Trophoblast cell (in vitro differentiated cells and primary cell): ENCODE data around the gene ASTN2.

Experiments
- DNase-seq, 2 donors: peaks; one replicate each; pipeline ENCODE4 v3.0.0-alpha.2; 2016
- H2AFZ ChIP-seq: 2 replicates; pipeline ENCODE4 v1.6.1; 2013; ENCODE audit warnings: low read length, moderate library complexity, mild to moderate bottlenecking; ENCODE audit not compliant: insufficient read depth, poor library complexity
- H2AK5ac ChIP-seq: 2 replicates; pipeline ENCODE4 v1.6.1; 2013; ENCODE audit warnings: mild to moderate bottlenecking, low read length
- H2BK120ac ChIP-seq: 2 replicates; pipeline ENCODE4 v1.6.1; 2013; ENCODE audit warnings: low read length, mild to moderate bottlenecking, moderate library complexity; ENCODE audit not compliant: insufficient read depth, poor library complexity
- H2BK12ac ChIP-seq: 2 replicates; pipeline ENCODE4 v1.6.1; 2013; ENCODE audit warnings: mild to moderate bottlenecking, low read length, moderate library complexity
- H2BK5ac ChIP-seq: 2 replicates; pipeline ENCODE4 v1.6.1; 2013; ENCODE audit warnings: low read length, low read depth, moderate library complexity, mild to moderate bottlenecking; ENCODE audit not compliant: poor library complexity
- H3K14ac ChIP-seq: 2 replicates; pipeline ENCODE4 v1.6.1; 2013; ENCODE audit warnings: mild to moderate bottlenecking, low read length
- H3K18ac ChIP-seq: 2 replicates; pipeline ENCODE4 v1.6.1; 2013; ENCODE audit warnings: mild to moderate bottlenecking, low read length
- H3K23ac ChIP-seq: 2 replicates; pipeline ENCODE4 v1.6.1; 2013; ENCODE audit warnings: low read length
- H3K27ac ChIP-seq: 2 replicates; pipeline ENCODE4 v1.5.1; 2013; ENCODE audit warnings: low read depth, mild to moderate bottlenecking, inconsistent platforms, low read length, moderate library complexity
- H3K27me3 ChIP-seq: 2 replicates; pipeline ENCODE4 v1.6.1; 2013; ENCODE audit warnings: inconsistent platforms, mild to moderate bottlenecking, low read length, moderate library complexity; ENCODE audit not compliant: insufficient read depth
- H3K36me3 ChIP-seq, 2 experiments: 1 replicate in 1 of 2; 2 replicates in 1 of 2; pipeline ENCODE4 v1.6.1; 2013; ENCODE audit warnings: low read length in 2 of 2, mild to moderate bottlenecking in 2 of 2, moderate library complexity in 1 of 2; ENCODE audit not compliant: insufficient read depth in 2 of 2, control insufficient read depth in 1 of 2
- H3K4ac ChIP-seq: 2 replicates; pipeline ENCODE4 v1.6.1; 2013; ENCODE audit warnings: low read depth, mild to moderate bottlenecking, low read length, moderate library complexity
- H3K4me1 ChIP-seq, 2 experiments: 1 replicate in 1 of 2; 2 replicates in 1 of 2; pipeline ENCODE4 v1.6.1; 2013; ENCODE audit warnings: low read length in 2 of 2, mild to moderate bottlenecking in 2 of 2, moderate library complexity in 1 of 2; ENCODE audit not compliant: insufficient read depth in 2 of 2, control insufficient read depth in 1 of 2
- H3K4me2 ChIP-seq: 2 replicates; pipeline ENCODE4 v1.6.1; 2013; ENCODE audit warnings: inconsistent platforms, mild to moderate bottlenecking, low read length, moderate library complexity
- H3K4me3 ChIP-seq: 2 replicates; pipeline ENCODE4 v1.5.1; 2013; ENCODE audit warnings: mild to moderate bottlenecking, low read depth, low read length, inconsistent platforms
- H3K79me1 ChIP-seq: one replicate; pipeline ENCODE4 v1.6.1; 2013; ENCODE audit warnings: low read length
- H3K79me2 ChIP-seq: 2 replicates; pipeline ENCODE4 v1.6.1; 2013; ENCODE audit warnings: low read length, mild to moderate bottlenecking; ENCODE audit not compliant: control insufficient read depth, insufficient read depth, poor library complexity
- H3K9ac ChIP-seq: 2 replicates; pipeline ENCODE4 v1.6.1; 2013; ENCODE audit warnings: mild to moderate bottlenecking, low read length
- H3K9me3 ChIP-seq: 2 replicates; pipeline ENCODE4 v1.6.1; 2013; ENCODE audit warnings: low read depth, mild to moderate bottlenecking, control low read depth, inconsistent platforms, low read length; ENCODE audit not compliant: insufficient read depth
- H4K12ac ChIP-seq: 2 replicates; pipeline ENCODE4 v1.6.1; 2013; ENCODE audit warnings: low read depth, mild to moderate bottlenecking, low read length, moderate library complexity
- H4K8ac ChIP-seq: 2 replicates; pipeline ENCODE4 v1.6.1; 2013; ENCODE audit warnings: low read depth, mild to moderate bottlenecking, low read length, moderate library complexity
- H4K91ac ChIP-seq: one replicate; pipeline ENCODE4 v1.6.1; 2013; ENCODE audit warnings: low read depth, mild to moderate bottlenecking, low read length, moderate library complexity
- WGBS: extraction: QIAGEN DNeasy Blood & Tissue Kit; methylation state at CpG from one replicate; pipeline ENCODE4 v1.1.7; 2013; ENCODE audit warnings: missing lambda C conversion rate; ENCODE audit not compliant: insufficient read length, insufficient coverage; ENCODE audit errors: extremely low coverage; 5-methylcytosine and 5-hydroxymethylcytosine counted together

Gene ASTN2

DNA sequence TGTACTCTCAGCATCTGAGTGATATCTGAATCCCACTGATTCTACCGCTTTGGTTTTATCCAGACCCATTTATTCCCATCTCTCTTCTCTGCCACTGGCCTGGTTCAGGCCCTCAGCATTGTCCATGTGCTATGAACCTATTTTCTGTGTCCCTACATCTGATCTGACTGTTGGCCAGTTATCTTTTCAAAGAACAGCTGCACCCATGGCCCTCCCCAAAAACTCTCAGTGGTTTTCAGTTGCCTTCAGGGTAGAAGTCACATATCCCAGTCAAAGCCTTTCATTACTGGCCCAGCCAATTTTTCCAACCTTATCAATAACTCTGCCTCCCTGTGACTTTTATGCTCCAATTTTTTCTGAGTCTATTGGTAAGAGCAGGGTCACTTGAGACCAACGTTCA is 430.7 kb downstream of the ASTN2 start:
- H3K9ac ChIP-seq = no peak overlapping the region
- no peak overlapping the region for H2BK12ac ChIP-seq
- no peaks in the 10 kb centered on the region for H3K79me2 ChIP-seq
- no peak overlapping the region for H3K27ac ChIP-seq
- no peak for DNase-seq
- H3K14ac ChIP-seq = no peak overlapping the region
- H3K23ac ChIP-seq = no peak overlapping the region
- H4K12ac ChIP-seq = no peak overlapping the region
- H3K4me1 ChIP-seq = peaks cover 0 to 4% of the 10 kb centered on the region in 2 experiments
- H3K4ac ChIP-seq = no peak overlapping the region
- H4K8ac ChIP-seq = no peak overlapping the region
- no peak overlapping the region for H2AK5ac ChIP-seq
- H3K18ac ChIP-seq = no peak overlapping the region
- no peak overlapping the region for H2BK120ac ChIP-seq
- no peaks in the 10 kb centered on the region for H3K36me3 ChIP-seq
- no peaks in the 10 kb centered on the region for H3K27me3 ChIP-seq
- no peak overlapping the region for H3K4me3 ChIP-seq
- H2BK5ac ChIP-seq = no peak overlapping the region
- no peak overlapping the region for H2AFZ ChIP-seq
- H3K9me3 ChIP-seq = no peaks in the 10 kb centered on the region
- no peak overlapping the region for H3K4me2 ChIP-seq
- H4K91ac ChIP-seq = no peak overlapping the region
- no peaks in the 10 kb centered on the region for H3K79me1 ChIP-seq
- no CpG with 5 or more reads among the region's 2 CpGs for WGBS

DNA sequence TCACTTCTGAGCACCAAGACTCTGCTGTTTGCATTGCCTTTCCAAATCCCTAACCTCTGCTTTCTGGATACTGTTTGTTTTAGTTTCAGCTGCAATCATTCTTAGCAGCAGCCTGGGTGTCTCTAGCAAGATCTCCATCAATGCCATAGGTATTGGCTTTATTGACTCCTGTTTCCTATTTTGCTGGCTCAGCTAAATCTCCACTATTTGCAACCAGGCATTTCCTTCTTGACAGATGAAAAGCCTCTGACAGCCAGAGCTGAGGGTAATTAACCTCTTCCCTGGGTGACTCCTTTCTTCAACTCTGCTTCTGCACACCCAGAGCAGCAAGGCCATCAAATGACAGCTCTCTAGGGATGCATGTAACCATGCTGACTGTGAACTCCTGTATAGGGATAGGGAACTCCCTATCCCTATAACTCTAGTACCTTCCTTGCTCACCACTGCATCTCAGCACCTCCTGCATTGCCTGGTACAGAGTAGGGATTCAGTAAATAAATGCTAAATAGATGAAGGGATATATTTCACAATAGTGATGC is 434.2 kb downstream of the ASTN2 start:
- H2BK120ac ChIP-seq = no peak overlapping the region
- H3K14ac ChIP-seq = no peak overlapping the region
- no peak overlapping the region for H3K18ac ChIP-seq
- no peak for DNase-seq
- H3K79me2 ChIP-seq = no peaks in the 10 kb centered on the region
- H3K4me2 ChIP-seq = no peak overlapping the region
- no peak overlapping the region for H4K8ac ChIP-seq
- H3K9me3 ChIP-seq = no peaks in the 10 kb centered on the region
- H3K4ac ChIP-seq = no peak overlapping the region
- H3K27ac ChIP-seq = no peak overlapping the region
- no peak overlapping the region for H2BK12ac ChIP-seq
- H4K12ac ChIP-seq = no peak overlapping the region
- H3K79me1 ChIP-seq = no peaks in the 10 kb centered on the region
- H4K91ac ChIP-seq = no peak overlapping the region
- no peak overlapping the region for H2AK5ac ChIP-seq
- H3K4me3 ChIP-seq = no peak overlapping the region
- H3K27me3 ChIP-seq = no peaks in the 10 kb centered on the region
- H3K23ac ChIP-seq = no peak overlapping the region
- no peaks in the 10 kb centered on the region for H3K36me3 ChIP-seq
- H3K9ac ChIP-seq = no peak overlapping the region
- peaks cover 0 to 4% of the 10 kb centered on the region in 2 experiments for H3K4me1 ChIP-seq
- H2AFZ ChIP-seq = no peak overlapping the region
- no peak overlapping the region for H2BK5ac ChIP-seq

GRCh38 chr9:116979456-116979855 is 435.4 kb downstream of the ASTN2 start:
- DNase-seq = no peak
- H3K36me3 ChIP-seq = no peaks in the 10 kb centered on the region
- no peak overlapping the region for H2AFZ ChIP-seq
- no peak overlapping the region for H4K91ac ChIP-seq
- no peak overlapping the region for H2BK5ac ChIP-seq
- H3K4me2 ChIP-seq = no peak overlapping the region
- H3K4me1 ChIP-seq = peaks cover 0 to 4% of the 10 kb centered on the region in 2 experiments
- no peak overlapping the region for H3K23ac ChIP-seq
- H3K18ac ChIP-seq = no peak overlapping the region
- H3K4me3 ChIP-seq = no peak overlapping the region
- H3K27ac ChIP-seq = no peak overlapping the region
- no peak overlapping the region for H2BK120ac ChIP-seq
- WGBS = no CpG with 5 or more reads among the region's 2 CpGs
- H3K79me1 ChIP-seq = no peaks in the 10 kb centered on the region
- H3K4ac ChIP-seq = no peak overlapping the region
- no peaks in the 10 kb centered on the region for H3K27me3 ChIP-seq
- no peak overlapping the region for H2BK12ac ChIP-seq
- H3K9ac ChIP-seq = no peak overlapping the region
- H4K8ac ChIP-seq = no peak overlapping the region
- H4K12ac ChIP-seq = no peak overlapping the region
- H3K14ac ChIP-seq = no peak overlapping the region
- no peaks in the 10 kb centered on the region for H3K79me2 ChIP-seq
- no peak overlapping the region for H2AK5ac ChIP-seq
- H3K9me3 ChIP-seq = no peaks in the 10 kb centered on the region

DNA sequence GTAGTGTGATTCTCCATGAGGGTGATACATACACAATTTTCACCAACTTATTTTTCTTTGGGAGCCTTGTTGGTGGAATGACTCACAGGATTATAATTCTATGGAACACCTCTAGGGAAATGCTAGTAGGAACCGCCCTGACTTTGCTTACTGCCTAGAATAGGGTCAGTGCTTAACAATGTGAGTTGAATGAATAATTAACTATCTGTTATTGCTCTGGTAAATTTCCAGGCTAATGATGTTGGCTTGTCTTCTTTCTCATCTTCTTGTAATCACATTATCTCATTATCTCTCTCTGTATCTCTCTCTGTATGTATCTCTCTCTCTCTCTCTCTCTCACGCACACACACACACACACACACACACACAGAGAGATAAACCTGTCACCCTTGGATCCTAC is 436.7 kb downstream of the ASTN2 start:
- no peak overlapping the region for H2AK5ac ChIP-seq
- H3K23ac ChIP-seq = no peak overlapping the region
- no peak overlapping the region for H3K9ac ChIP-seq
- H3K4me3 ChIP-seq = no peak overlapping the region
- WGBS = no CpG with 5 or more reads among the region's 2 CpGs
- H3K4ac ChIP-seq = no peak overlapping the region
- H3K27ac ChIP-seq = no peak overlapping the region
- DNase-seq = peak in 1 of 2 donors; percentile 19
- no peak overlapping the region for H3K4me2 ChIP-seq
- no peaks in the 10 kb centered on the region for H3K27me3 ChIP-seq
- no peak overlapping the region for H2BK120ac ChIP-seq
- no peak overlapping the region for H2BK12ac ChIP-seq
- H3K79me2 ChIP-seq = no peaks in the 10 kb centered on the region
- no peak overlapping the region for H2AFZ ChIP-seq
- no peaks in the 10 kb centered on the region for H3K36me3 ChIP-seq
- H4K91ac ChIP-seq = no peak overlapping the region
- no peaks in the 10 kb centered on the region for H3K9me3 ChIP-seq
- H3K4me1 ChIP-seq = peaks cover 0 to 4% of the 10 kb centered on the region in 2 experiments
- H2BK5ac ChIP-seq = no peak overlapping the region
- H4K8ac ChIP-seq = no peak overlapping the region
- no peak overlapping the region for H3K18ac ChIP-seq
- H3K79me1 ChIP-seq = no peaks in the 10 kb centered on the region
- no peak overlapping the region for H3K14ac ChIP-seq
- no peak overlapping the region for H4K12ac ChIP-seq
